HG03378 (cell line): ENCODE results near the gene DOK1.

Experiments
- ATAC-seq: cut with Tn5 transposase; IDR thresholded peaks from one replicate; pipeline ENCODE4 v1.9.1; 2021; ENCODE audit warnings: mild to moderate bottlenecking, moderate library complexity; ENCODE audit not compliant: unreplicated experiment

Gene DOK1

GRCh38 chr2:74525717-74526648 is 28.5 kb upstream of the DOK1 start, which contains the start of gene DQX1:
Gene DQX1 (minus strand): TSS chr2:74526231. CDS start chr2:74525729, 502 bp downstream.
- ATAC-seq: peak; percentile 24

DNA sequence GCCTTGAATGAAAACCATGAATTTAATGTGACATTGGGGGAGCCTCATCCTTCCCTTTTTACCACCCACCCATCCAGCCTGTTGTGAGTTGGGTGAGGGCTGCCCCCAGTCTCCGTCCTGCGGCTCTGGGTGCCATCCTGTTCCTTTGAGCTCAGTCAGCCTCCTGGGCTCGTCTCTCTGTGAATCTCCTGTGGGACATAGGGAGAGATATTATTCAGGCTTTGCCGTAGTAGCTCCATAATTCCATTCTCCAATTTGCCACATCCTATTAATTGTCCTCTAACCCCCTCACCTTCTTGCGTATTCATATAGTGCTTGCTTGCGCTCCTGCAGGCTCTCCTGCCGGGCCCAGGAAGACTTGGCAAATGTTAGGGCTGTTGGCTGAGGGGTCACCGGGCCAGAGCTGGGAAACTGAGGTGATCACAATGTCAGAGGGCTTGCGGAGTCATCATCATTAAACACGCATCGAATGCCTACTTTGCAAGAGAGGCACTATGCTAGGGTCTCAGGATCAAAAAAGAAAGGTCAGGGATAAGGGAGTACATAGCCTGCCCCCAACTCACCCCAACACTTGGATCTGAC is 27.8 kb upstream of the DOK1 start:
- ATAC-seq: no peak

DNA sequence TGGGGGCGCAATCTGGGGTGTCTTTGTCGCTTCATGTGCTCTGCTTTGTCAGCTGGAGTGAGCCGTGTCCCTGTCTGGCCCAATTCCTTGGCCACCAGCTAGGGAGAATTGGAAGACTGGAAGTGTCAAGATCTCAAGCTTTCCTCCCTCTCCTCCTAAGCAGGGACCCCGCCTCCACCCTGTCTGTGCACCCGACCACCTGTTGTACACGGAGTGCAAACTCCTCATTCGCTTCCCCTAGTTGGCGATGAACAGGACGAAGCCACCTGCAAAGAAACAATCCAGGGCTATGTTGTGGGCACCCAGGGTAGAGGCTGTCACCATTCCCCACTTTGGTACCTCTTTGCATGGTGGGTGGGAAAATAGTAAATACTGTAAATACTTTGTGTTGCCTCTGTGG is 26.8 kb upstream of the DOK1 start:
- no peak for ATAC-seq

GRCh38 chr2:74528600-74529356 is 25.7 kb upstream of the DOK1 start:
- peak; percentile 5 for ATAC-seq

DNA sequence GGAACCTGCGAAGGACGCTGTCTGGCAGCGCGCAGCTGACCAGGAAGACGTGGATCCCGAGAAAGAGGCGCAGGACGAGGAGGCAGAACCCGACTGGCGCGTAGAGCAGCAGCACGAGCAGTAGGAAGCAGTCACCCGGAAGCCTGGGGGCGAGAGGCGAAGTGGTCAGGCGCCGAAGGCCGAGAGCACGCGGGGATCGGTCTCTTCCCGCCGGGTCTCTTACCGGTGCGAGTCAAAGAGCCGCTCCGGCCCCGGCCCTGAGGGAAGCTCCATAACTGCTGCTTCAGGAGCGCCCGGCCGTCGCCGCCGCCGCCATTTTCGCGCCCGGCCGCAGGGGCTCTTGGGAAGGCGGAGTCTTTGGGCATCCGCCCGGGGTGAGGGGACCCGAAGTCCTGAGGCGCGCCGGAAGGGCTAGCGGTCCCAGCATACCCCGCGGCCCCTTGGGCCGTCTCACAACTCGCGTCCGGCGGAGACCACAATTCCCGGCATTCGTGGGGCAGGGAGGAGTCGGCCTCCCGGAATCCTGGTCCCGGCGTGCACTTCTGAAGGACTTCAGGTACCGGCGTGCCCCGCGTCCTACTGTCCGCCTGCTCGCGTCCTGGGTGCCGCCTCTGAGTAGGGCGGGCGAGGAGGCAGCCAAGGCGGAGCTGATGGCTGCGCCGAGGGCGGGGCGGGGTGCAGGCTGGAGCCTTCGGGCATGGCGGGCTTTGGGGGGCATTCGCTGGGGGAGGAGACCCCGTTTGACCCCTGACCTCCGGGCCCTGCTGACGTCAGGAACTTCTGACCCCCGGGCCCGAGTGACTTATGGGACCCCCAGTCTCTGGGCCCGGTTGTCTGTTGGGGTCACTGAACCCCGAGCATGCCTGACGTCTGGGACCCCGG is 24.9 kb upstream of the DOK1 start, which contains the start of the genes AUP1 and HTRA2:
Gene AUP1 (minus strand): TSS at position 350 of the 882 bp plus-strand sequence. CDS start 77 bp downstream, at position 273.
Gene HTRA2 (plus strand): TSS at position 577 of the 882 bp plus-strand sequence. CDS start 74 bp downstream, at position 651.
- peak; percentile 68 for ATAC-seq

DNA sequence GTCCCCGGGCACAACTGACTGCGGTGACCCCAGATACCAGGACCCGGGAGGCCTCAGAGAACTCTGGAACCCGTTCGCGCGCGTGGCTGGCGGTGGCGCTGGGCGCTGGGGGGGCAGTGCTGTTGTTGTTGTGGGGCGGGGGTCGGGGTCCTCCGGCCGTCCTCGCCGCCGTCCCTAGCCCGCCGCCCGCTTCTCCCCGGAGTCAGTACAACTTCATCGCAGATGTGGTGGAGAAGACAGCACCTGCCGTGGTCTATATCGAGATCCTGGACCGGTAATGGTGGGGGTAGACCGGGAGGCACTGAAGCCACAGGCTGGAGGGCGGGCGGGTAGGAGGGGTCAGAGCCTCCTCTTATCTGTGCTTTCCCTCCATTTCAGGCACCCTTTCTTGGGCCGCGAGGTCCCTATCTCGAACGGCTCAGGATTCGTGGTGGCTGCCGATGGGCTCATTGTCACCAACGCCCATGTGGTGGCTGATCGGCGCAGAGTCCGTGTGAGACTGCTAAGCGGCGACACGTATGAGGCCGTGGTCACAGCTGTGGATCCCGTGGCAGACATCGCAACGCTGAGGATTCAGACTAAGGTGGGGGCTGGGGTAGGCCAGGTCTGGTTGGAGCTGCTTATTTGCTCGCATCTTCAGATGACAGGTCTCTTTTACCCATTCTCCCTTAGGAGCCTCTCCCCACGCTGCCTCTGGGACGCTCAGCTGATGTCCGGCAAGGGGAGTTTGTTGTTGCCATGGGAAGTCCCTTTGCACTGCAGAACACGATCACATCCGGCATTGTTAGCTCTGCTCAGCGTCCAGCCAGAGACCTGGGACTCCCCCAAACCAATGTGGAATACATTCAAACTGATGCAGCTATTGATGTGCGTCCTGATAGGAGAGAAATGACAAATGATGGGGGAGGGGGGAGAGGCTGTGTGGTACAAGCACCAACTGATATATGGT is 24.0 kb upstream of the DOK1 start:
- ATAC-seq: peak; percentile 39

DNA sequence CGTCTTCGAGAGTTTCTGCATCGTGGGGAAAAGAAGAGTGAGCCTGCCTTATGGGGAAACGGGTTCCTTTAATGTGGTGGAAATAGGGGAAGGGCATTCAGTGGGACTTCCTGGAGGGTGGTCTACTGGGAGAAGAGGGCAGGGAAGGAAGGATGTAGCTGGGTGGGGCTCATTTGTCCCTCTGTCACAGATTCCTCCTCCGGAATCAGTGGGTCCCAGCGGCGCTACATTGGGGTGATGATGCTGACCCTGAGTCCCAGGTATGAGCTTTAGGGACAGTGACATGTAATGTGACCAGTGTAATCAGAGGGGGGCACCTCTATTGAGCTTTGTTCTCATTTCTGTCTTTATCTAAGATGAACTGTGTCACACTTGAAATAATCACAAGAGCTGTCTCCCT is 22.9 kb upstream of the DOK1 start:
- no peak for ATAC-seq

DNA sequence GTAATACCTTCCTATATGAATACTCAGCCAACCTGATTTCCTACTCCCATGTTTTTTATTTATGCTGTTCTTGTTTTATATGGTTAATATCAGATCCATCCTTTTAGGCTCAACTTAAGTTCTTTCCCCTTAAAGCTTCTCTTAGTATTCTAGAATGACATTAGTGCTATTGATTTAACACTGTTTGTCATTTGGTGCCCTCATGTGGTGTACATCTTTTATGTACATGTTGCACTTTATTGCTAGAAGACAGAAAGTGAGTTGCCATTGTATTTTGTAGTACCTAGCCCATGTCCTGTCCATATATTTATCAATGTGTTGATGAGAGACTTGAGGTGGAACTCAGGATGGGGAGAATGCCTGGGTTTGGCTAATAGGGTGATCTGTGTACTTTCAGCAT is 22.3 kb upstream of the DOK1 start:
- ATAC-seq: no peak

DNA sequence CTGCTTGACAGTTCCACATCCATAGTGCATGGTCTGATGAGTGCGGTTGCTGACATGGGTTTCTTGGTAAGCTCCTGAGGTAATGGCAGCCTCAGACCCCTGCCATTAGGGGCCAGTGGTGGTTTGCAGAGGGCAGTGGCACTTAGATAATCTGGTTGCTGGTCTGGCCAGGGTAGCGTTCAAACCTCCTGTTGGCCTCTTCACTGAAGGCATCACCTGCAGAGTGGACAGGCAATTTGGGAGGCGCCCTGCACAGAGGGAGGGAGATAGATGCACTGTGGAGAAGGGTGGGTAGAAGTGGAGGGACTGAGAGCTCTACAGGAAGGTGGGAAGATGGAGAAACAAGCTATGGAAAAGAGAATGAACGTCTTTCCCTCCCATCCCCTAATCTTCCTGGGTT is 21.1 kb upstream of the DOK1 start:
- ATAC-seq: no peak

GRCh38 chr2:74534411-74534810 is 20.1 kb upstream of the DOK1 start:
- no peak for ATAC-seq

GRCh38 chr2:74535440-74535965 is 19.0 kb upstream of the DOK1 start:
- ATAC-seq: no peak

DNA sequence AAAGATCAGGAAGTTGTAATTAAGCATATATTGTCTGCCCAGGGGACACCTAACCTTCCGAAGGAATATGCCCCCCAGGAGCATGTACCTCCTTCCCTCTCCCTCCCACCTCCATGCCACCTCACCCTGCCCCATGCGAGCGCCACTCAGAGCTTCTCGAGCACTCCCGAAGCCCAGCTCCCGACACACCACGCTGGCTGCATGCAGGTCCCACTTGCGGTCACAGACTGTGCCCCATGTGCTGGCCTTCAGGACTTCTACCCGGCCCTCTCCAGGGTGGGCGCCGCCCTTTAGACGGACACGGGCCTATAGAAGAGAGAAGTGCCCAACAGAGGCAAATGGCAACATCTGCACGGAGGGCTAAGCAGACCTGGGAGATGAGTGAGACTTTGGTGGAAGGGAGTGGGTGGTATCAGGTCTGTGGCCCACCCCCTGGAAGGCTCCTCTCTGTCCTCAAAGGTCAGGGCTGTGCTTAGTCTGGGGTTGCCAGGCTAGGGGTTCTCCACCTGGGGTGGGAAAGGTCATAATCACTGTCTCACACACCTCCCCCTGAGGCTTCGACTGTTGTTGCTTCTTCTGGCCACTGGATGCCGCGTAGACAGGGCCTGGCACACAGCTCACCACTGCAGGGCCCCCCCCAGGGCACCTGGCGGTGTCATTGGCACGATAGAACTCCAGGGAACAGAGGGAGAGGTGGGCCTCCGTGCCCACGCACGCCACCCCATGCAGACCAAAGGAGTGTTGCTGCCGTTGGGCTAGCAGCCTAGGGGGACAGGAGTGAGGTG is 18.2 kb upstream of the DOK1 start:
- ATAC-seq: no peak

DNA sequence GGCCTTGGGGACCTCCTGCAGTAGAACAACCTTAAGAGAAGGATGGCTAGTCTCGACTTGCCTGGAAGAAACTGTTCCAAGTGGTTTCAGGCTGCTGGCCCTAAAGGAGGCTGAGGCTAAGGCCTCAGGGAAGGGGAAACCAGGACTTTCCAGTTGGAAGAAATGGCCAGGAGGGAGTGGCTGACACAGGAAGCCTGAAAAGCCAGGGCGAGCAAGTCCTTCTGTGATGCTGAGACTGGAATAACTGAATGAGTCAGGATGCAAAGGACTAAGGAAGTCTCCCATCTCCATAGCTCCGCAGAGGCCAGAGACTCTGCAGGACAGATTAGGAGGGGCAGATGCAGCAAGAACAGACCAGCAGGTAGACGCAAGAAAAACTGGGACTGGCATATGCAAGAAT is 17.4 kb upstream of the DOK1 start:
- no peak for ATAC-seq

DNA sequence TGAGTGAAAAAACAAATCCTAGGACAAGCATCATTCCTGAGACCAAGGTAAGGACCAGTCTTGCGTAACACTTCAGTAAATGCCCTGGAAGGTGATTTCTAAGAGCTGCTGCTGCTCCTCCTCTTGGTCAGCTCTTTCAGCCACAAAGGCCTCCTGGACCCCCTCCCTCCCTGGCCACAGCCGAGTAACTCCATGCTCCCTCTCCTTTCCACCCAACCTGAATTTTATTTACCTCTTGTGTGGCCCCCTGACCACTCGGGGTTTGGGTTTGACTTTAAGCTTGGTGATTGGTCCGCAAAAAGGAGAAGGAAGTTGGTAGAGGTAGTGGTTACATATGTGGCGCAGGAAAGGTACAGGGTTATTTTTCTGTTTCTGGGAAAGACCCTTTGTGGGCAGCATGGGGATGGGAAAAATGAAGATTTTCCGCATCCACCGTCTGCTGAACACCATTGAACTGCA is 15.6 kb upstream of the DOK1 start:
- ATAC-seq: peak; percentile 50

DNA sequence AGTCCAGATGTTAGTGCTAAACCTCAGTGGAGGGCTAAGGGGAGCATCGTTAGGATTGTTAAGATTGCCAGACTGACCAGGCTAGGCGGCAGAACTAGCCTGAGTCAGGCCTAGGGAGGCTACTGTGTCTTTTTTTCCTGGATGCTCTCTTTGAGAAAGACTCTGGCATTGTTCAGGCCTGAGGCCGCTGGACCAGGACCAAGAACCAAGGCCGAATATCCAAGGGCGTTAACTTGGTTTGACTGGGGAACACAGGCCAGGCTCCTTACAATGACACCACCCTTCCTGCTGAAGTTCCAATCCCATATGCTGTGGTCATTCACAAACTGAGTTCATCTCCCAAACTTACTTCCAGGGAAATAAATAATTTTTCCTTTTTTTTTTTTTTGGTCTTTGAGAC is 14.2 kb upstream of the DOK1 start:
- ATAC-seq: no peak

DNA sequence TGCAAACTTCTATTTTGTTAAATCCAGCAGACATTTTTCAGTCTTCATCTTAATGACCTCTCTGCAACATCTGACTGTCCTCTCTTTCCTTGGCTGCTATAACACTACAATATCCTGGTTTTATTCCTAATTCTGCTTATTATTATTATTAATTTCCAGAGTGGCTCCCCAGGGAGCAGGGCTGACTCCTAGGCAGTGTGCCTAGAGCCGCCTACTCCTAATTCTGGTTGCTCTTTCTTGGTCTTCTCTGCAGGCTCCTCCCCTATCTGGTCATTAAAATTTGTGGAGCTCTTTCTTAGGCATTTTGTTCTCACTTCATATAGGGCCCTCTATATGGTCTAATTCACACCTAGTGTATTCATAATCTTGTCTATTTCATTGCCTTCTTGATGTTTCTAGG is 11.5 kb upstream of the DOK1 start:
- no peak for ATAC-seq

- no peak for ATAC-seq
These were observed 9.9 kb upstream of the DOK1 start for GRCh38 chr2:74544634-74545033.

GRCh38 chr2:74546004-74546403 is 8.5 kb upstream of the DOK1 start:
- no peak for ATAC-seq
